ENCODE results near the gene SOWAHD. TPM values are rescaled to one million over a fixed set of nuclear protein-coding genes. Genes with fewer than 3 reads are reported as not detected.

Gene SOWAHD
- total and polyA plus RNA-seq, 3 donors from 2014 or later = 8.9 to 21.4 (median 12.6) TPM

DNA sequence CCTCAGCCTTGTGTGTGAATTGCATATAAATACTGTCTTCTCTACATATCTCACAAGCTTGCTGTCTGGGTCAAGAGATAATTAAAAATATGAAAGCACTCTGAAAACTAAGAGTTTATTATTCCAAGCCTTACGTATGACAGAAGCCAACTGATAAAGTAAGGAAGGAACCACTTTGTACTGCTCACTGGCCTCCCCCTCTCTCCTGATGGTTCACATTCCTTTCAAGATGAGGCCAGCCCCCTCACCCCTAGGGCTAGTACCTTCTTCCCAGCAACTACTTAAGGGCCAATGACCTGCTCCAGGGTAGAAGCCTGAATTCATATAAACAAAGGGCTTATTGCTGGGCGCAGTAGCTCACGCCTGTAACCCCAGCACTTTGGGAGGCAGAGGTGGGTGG is 5.4 kb upstream of the SOWAHD start:
- intact Hi-C loops (cut with DNase I; ENCODE audit: low total_unique reads) = no loop called here
- Histone ChIP-seq H3K27me3 (no peaks in the 10 kb centered on the region), H3K9me3 (no peaks in the 10 kb centered on the region), H3K4me3 (no peak overlapping the region), H3K36me3 (ENCODE audit: low read depth, missing control alignments) (no peaks in the 10 kb centered on the region), H3K4me1 (no peaks in the 10 kb centered on the region), H3K27ac (no peak overlapping the region)
- DNase-seq = peak; percentile 26
- TF ChIP-seq POLR2A (IDR thresholded peaks at IDR 0.05) = no peak
- TF ChIP-seq, protein P1, sequence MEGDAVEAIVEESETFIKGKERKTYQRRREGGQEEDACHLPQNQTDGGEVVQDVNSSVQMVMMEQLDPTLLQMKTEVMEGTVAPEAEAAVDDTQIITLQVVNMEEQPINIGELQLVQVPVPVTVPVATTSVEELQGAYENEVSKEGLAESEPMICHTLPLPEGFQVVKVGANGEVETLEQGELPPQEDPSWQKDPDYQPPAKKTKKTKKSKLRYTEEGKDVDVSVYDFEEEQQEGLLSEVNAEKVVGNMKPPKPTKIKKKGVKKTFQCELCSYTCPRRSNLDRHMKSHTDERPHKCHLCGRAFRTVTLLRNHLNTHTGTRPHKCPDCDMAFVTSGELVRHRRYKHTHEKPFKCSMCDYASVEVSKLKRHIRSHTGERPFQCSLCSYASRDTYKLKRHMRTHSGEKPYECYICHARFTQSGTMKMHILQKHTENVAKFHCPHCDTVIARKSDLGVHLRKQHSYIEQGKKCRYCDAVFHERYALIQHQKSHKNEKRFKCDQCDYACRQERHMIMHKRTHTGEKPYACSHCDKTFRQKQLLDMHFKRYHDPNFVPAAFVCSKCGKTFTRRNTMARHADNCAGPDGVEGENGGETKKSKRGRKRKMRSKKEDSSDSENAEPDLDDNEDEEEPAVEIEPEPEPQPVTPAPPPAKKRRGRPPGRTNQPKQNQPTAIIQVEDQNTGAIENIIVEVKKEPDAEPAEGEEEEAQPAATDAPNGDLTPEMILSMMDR (IDR thresholded peaks at IDR 0.05) = no peak
- 79 to 86% methylated on average over 3 of the region's 3 CpGs for WGBS, 2 donors

GRCh38 chrX:119753639-119754257 is 4.6 kb upstream of the SOWAHD start:
- no peaks in the 10 kb centered on the region for H3K36me3 ChIP-seq (ENCODE audit: low read depth, missing control alignments)
- no peak for TF ChIP-seq POLR2A (IDR thresholded peaks at IDR 0.05)
- TF ChIP-seq, protein P1 (IDR thresholded peaks at IDR 0.05) = peak; percentile 6 to 32 (median 28)
- no peak for DNase-seq
- no peaks in the 10 kb centered on the region for H3K27me3 ChIP-seq
- no peak overlapping the region for H3K27ac ChIP-seq
- intact Hi-C loops (cut with DNase I; ENCODE audit: low total_unique reads) = no loop called here
- no peaks in the 10 kb centered on the region for H3K4me1 ChIP-seq
- no peak overlapping the region for H3K4me3 ChIP-seq
- no peaks in the 10 kb centered on the region for H3K9me3 ChIP-seq
- 57% methylated on average over 7 to 8 of the region's 8 CpGs for WGBS, 2 donors

- TF ChIP-seq POLR2A (IDR thresholded peaks at IDR 0.05) = no peak
- TF ChIP-seq, protein P1 (IDR thresholded peaks at IDR 0.05) = no peak
- H3K27ac ChIP-seq = no peak overlapping the region
- intact Hi-C loops (cut with DNase I; ENCODE audit: low total_unique reads) = no loop called here
- H3K4me3 ChIP-seq = no peak overlapping the region
- H3K27me3 ChIP-seq = no peaks in the 10 kb centered on the region
- H3K4me1 ChIP-seq = no peaks in the 10 kb centered on the region
- no peaks in the 10 kb centered on the region for H3K36me3 ChIP-seq (ENCODE audit: low read depth, missing control alignments)
- H3K9me3 ChIP-seq = no peaks in the 10 kb centered on the region
- 73% methylated on average over 7 of the region's 7 CpGs for WGBS, 2 donors
- peak; percentile 29 for DNase-seq
Observed at GRCh38 chrX:119755981-119756533, 2.3 kb upstream of the SOWAHD start.

GRCh38 chrX:119756926-119757635 is 1.3 kb upstream of the SOWAHD start:
- Histone ChIP-seq H3K4me3 (peak overlapping the region in 1 of 2 donors; percentile 61), H3K4me1 (no peaks in the 10 kb centered on the region), H3K27ac (no peak overlapping the region), H3K27me3 (no peaks in the 10 kb centered on the region), H3K9me3 (no peaks in the 10 kb centered on the region), H3K36me3 (ENCODE audit: low read depth, missing control alignments) (no peaks in the 10 kb centered on the region)
- TF ChIP-seq, protein P1 (IDR thresholded peaks at IDR 0.05) = no peak
- intact Hi-C loops (cut with DNase I; ENCODE audit: low total_unique reads) = no loop called here
- 59% methylated on average over 9 to 10 of the region's 10 CpGs for WGBS, 2 donors
- no peak for DNase-seq
